Breast epithelium (tissue), 4 donors: ENCODE results near the gene MSH3. TPM values are rescaled to one million over a fixed set of nuclear protein-coding genes. Genes with fewer than 3 reads are reported as not detected.

Experiments used
- DNase-seq, 2 donors: peaks; one replicate each; pipeline ENCODE4 v3.0.0-alpha.2; 2019; ENCODE audit warnings: low spot score in 2 of 2
- H3K27ac ChIP-seq, 2 donors: fragments of 200-600 bp; sonication (generic) in 1 of 2; one replicate each; pipeline ENCODE4 v1.5.1; 2016 to 2019; ENCODE audit warnings: mild to moderate bottlenecking in 1 of 2
- H3K27me3 ChIP-seq, 2 donors: fragments of 200-600 bp; sonication (generic) in 1 of 2; one replicate each; pipeline versions ENCODE4 v1.5.1 to v1.6.0; 2017 to 2019; ENCODE audit warnings: control low read depth in 1 of 2, mild to moderate bottlenecking in 1 of 2
- H3K36me3 ChIP-seq: fragments of 200-600 bp; one replicate; pipeline ENCODE4 v1.5.1; 2019
- H3K4me1 ChIP-seq, 2 donors: fragments of 200-600 bp; sonication (generic); one replicate each; pipeline ENCODE4 v1.5.1; 2016 to 2019; ENCODE audit warnings: control low read depth in 1 of 2
- H3K4me3 ChIP-seq, 3 donors: fragments of 200-600 bp; sonication (generic); 1 replicate in 2 of 3; 2 replicates in 1 of 3; pipeline ENCODE4 v1.5.1; 2016 to 2019; ENCODE audit warnings: mild to moderate bottlenecking in 3 of 3, moderate library complexity in 2 of 3
- H3K9me3 ChIP-seq, 2 donors: fragments of 200-600 bp; sonication (generic) in 1 of 2; one replicate each; pipeline ENCODE4 v1.5.1; 2016 to 2019; ENCODE audit warnings: control low read depth in 1 of 2
- CTCF ChIP-seq, 3 donors: fragments of 450-650 bp; IDR thresholded peaks; one replicate each; pipeline ENCODE4 v1.5.1; 2016 to 2017; ENCODE audit warnings: antibody characterized with exemption in 3 of 3, mild to moderate bottlenecking in 3 of 3, moderate library complexity in 3 of 3
- POLR2A ChIP-seq: fragments of 450-650 bp; IDR thresholded peaks from one replicate; pipeline ENCODE4 v1.6.1; 2016; ENCODE audit warnings: antibody characterized with exemption, mild to moderate bottlenecking, moderate library complexity
- POLR2AphosphoS5 ChIP-seq, 3 donors: sonication (generic); formaldehyde crosslinking; IDR thresholded peaks; one replicate each; pipeline ENCODE4 v1.6.1; 2017; ENCODE audit warnings: antibody characterized with exemption in 3 of 3
- intact Hi-C: fragments of 100-400 bp; cut with DNase I; formaldehyde crosslinking; loops from one replicate; pipeline ENCODE4 v1.15.1; 2023; ENCODE audit warnings: low total_unique reads
- total RNA-seq, 3 donors: library from RNA; depleted of rRNA; stranded (reverse); fragments of >200 nt; gene quantifications; one replicate each; pipeline ENCODE4 v1.1.0, GENCODE V29; 2016

MSH3 gene
- total RNA-seq, 3 donors from 2014 or later = 20.0 to 21.4 (median 21.3) TPM

- H3K4me3 ChIP-seq = no peak overlapping the region
- no peaks in the 10 kb centered on the region for H3K4me1 ChIP-seq
- TF ChIP-seq POLR2A = no peak
- TF ChIP-seq CTCF (IDR thresholded peaks at IDR 0.05) = no peak
- H3K27ac ChIP-seq = no peak overlapping the region
- no peaks in the 10 kb centered on the region for H3K36me3 ChIP-seq
- no peaks in the 10 kb centered on the region for H3K27me3 ChIP-seq
- DNase-seq = no peak
- H3K9me3 ChIP-seq = no peaks in the 10 kb centered on the region
- intact Hi-C loops = no loop called here
Observed at GRCh38 chr5:80917631-80918030, 263.2 kb downstream of the MSH3 start.

DNA sequence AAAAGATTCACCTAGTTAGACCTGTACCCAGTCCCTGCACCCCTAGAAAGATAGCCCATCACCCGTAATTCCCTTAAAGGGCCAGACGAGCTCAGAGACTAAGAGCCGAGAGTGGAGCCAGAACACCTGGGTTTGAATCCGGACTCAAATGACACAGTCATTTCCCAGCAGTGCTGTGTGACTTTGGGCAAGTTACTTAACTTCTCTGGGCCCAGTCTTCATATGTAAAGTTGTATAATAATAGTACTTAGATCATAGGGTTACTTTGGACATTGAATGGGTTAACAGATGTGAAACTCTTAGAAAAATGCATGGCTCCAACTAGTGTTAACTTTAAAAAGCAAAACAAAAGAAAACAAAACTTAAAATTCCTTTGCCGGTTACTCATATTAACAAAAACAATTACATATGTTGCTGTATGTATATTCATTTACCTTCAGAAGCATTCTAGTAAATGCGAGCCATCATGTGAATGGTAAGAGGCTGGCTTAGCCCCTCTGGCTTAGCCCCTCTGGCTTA lies 265.3 kb downstream of the MSH3 start:
- Histone ChIP-seq H3K27ac (no peak overlapping the region), H3K27me3 (no peaks in the 10 kb centered on the region), H3K36me3 (no peaks in the 10 kb centered on the region), H3K4me3 (no peak overlapping the region), H3K4me1 (no peaks in the 10 kb centered on the region), H3K9me3 (no peaks in the 10 kb centered on the region)
- no peak for TF ChIP-seq POLR2AphosphoS5 (IDR thresholded peaks at IDR 0.05)
- no peak for TF ChIP-seq CTCF (IDR thresholded peaks at IDR 0.05)
- TF ChIP-seq POLR2A = no peak
- intact Hi-C loops = no loop called here
- no peak for DNase-seq

- H3K4me3 ChIP-seq = no peak overlapping the region
- H3K4me1 ChIP-seq = no peaks in the 10 kb centered on the region
- no peaks in the 10 kb centered on the region for H3K9me3 ChIP-seq
- no peak for TF ChIP-seq POLR2AphosphoS5 (IDR thresholded peaks at IDR 0.05)
- TF ChIP-seq POLR2A = no peak
- no peak for TF ChIP-seq CTCF (IDR thresholded peaks at IDR 0.05)
- DNase-seq = no peak
- no peak overlapping the region for H3K27ac ChIP-seq
- H3K27me3 ChIP-seq = no peaks in the 10 kb centered on the region
- no peaks in the 10 kb centered on the region for H3K36me3 ChIP-seq
- intact Hi-C loops = no loop called here
Observed at GRCh38 chr5:80920333-80920732, 265.9 kb downstream of the MSH3 start.

DNA sequence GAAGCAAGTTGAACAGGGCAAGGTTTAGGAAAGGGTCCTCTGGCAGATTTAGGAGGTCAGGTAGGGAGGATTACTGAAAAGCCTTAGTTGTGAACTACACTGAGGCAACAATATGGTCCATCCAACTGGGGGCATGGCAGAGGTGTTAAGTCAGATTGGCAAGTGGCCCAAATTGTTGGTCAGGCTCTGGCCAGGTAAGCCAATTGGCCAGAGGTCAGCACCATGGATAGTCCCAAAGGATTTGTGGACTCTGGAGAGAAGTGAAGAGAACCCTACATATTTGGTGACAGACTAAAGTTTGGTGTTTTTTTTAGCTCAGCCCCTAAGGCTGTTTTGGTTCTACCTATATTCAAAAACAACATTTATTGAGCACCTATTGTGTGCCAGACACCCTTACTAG lies 266.6 kb downstream of the MSH3 start:
- no peak overlapping the region for H3K27ac ChIP-seq
- no peaks in the 10 kb centered on the region for H3K27me3 ChIP-seq
- H3K4me3 ChIP-seq = no peak overlapping the region
- H3K36me3 ChIP-seq = no peaks in the 10 kb centered on the region
- no peaks in the 10 kb centered on the region for H3K4me1 ChIP-seq
- no peak for TF ChIP-seq POLR2AphosphoS5 (IDR thresholded peaks at IDR 0.05)
- no peak for TF ChIP-seq POLR2A
- TF ChIP-seq CTCF (IDR thresholded peaks at IDR 0.05) = no peak
- no peak for DNase-seq
- intact Hi-C loops = no loop called here
- no peaks in the 10 kb centered on the region for H3K9me3 ChIP-seq

- intact Hi-C loops = no loop called here
Observed at GRCh38 chr5:80925931-80926330, 271.5 kb downstream of the MSH3 start.

More at GRCh38 chr5:80925931-80926330, 271.5 kb downstream of the MSH3 start:
- TF ChIP-seq CTCF (IDR thresholded peaks at IDR 0.05) = no peak
- no peak for TF ChIP-seq POLR2AphosphoS5 (IDR thresholded peaks at IDR 0.05)
- TF ChIP-seq POLR2A = no peak
- no peak overlapping the region for H3K27ac ChIP-seq
- H3K4me3 ChIP-seq = no peak overlapping the region
- no peaks in the 10 kb centered on the region for H3K36me3 ChIP-seq
- DNase-seq = no peak
- H3K27me3 ChIP-seq = no peaks in the 10 kb centered on the region
- no peaks in the 10 kb centered on the region for H3K9me3 ChIP-seq
- no peaks in the 10 kb centered on the region for H3K4me1 ChIP-seq

Other genes starting within 250 kb of the MSH3 start
- 10 to 100 TPM; 28.0 to 61.9 (median 50.5) TPM for gene ZFYVE16, start 246.6 kb upstream of the MSH3 start, total RNA-seq
- 1 to 10 TPM; 2.7 to 7.3 (median 5.2) TPM for gene FAM151B, start 166.6 kb upstream of the MSH3 start, total RNA-seq
- not detected for gene ANKRD34B, start 84.4 kb upstream of the MSH3 start, total RNA-seq
- gene DHFR, start 331 bp downstream of the MSH3 start, total RNA-seq = 10 to 100 TPM in 2 of 3 donors, 1 to 10 TPM in 1; 6.9 to 22.4 (median 10.8) TPM